ENCODE measurements around the gene DIPK1B.

Gene DIPK1B

GRCh38 chr9:136713550-136713949 is 1.2 kb downstream of the DIPK1B start:
- Histone ChIP-seq H3K9me3 (ENCODE audit: insufficient read depth, low read length, severe bottlenecking) (no peaks in the 10 kb centered on the region), H3K79me2 (ENCODE audit: insufficient read depth, low read length) (no peaks in the 10 kb centered on the region), H3K4me1 (ENCODE audit: insufficient read depth, low read length) (no peaks in the 10 kb centered on the region), H3K36me3 (ENCODE audit: insufficient read depth, low read length) (no peaks in the 10 kb centered on the region), H3K27ac (ENCODE audit: low read length) (no peak overlapping the region), H3K4me3 (ENCODE audit: low read depth in 1 of 2, low read length in 2 of 2) (no peak overlapping the region), H2AFZ (ENCODE audit: low read depth, low read length) (no peak overlapping the region), H3K4me2 (ENCODE audit: insufficient read depth, low read length) (no peak overlapping the region), H3K27me3 (ENCODE audit: insufficient read depth, low read length, poor library complexity) (peaks cover 6% of the 10 kb centered on the region), H4K20me1 (ENCODE audit: insufficient read depth, low read length) (no peaks in the 10 kb centered on the region), H3K9ac (ENCODE audit: low read depth, low read length) (no peak overlapping the region)
- TF ChIP-seq EZH2 (IDR thresholded peaks at IDR 0.05; ENCODE audit: borderline replicate concordance, low read depth, low read length, severe bottlenecking), result no peak
- no peak for TF ChIP-seq CTCF (IDR thresholded peaks at IDR 0.05; ENCODE audit: borderline replicate concordance, extremely low read depth, low read length, poor library complexity, severe bottlenecking)
- ATAC-seq (ENCODE audit: insufficient read depth, low read depth) (no peak), DNase-seq (no peak)

DNA sequence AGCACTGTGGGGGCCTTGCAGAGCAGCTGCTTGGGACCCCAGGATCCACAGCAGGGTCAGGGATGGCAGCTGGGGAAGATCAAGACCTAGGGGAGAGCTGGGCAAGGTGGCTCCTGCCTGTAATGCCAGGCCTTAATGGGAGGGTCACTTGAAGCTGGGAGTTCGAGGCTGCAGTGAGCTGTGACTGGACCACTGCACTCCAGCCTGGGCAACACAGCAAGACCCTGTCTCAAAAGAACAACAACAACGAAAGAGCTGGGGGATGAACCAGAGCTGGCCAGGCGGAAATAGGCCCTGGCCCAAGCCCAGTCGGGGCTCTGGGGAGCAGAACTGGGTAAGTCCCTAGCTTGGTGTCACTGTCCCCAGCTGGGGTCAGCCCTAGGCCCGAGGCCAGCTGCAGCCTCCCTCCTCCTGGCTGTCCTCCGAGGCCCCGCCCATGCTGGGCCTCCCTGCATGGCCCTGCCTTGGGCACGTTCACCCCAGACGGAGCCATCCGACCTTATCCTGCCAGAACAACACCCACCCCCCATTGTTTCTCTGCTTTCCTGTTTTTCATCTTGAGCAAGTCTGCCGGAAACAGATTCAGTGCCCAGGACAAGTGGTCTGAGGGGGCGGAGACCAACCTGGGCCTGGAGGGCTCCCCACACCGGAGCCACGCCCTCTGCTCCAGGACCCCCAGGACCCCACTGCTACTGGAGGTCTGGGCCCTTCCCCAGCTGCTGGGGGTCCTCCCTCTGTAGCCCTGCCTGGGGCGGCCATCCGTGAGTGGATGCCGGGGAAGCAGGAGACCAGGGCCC is 1.9 kb downstream of the DIPK1B start:
- Histone ChIP-seq H3K79me2 (ENCODE audit: insufficient read depth, low read length) (no peaks in the 10 kb centered on the region), H4K20me1 (ENCODE audit: insufficient read depth, low read length) (no peaks in the 10 kb centered on the region), H3K4me1 (ENCODE audit: insufficient read depth, low read length) (no peaks in the 10 kb centered on the region), H3K27me3 (ENCODE audit: insufficient read depth, low read length, poor library complexity) (peaks cover 6% of the 10 kb centered on the region), H3K27ac (ENCODE audit: low read length) (no peak overlapping the region), H2AFZ (ENCODE audit: low read depth, low read length) (no peak overlapping the region), H3K9ac (ENCODE audit: low read depth, low read length) (no peak overlapping the region), H3K9me3 (ENCODE audit: insufficient read depth, low read length, severe bottlenecking) (no peaks in the 10 kb centered on the region), H3K36me3 (ENCODE audit: insufficient read depth, low read length) (no peaks in the 10 kb centered on the region), H3K4me3 (ENCODE audit: low read depth in 1 of 2, low read length in 2 of 2) (no peak overlapping the region), H3K4me2 (ENCODE audit: insufficient read depth, low read length) (no peak overlapping the region)
- no peak for ATAC-seq (ENCODE audit: insufficient read depth, low read depth)
- TF ChIP-seq CTCF (IDR thresholded peaks at IDR 0.05; ENCODE audit: borderline replicate concordance, extremely low read depth, low read length, poor library complexity, severe bottlenecking) (no peak), EZH2 (IDR thresholded peaks at IDR 0.05; ENCODE audit: borderline replicate concordance, low read depth, low read length, severe bottlenecking) (no peak)
- DNase-seq, result no peak

DNA sequence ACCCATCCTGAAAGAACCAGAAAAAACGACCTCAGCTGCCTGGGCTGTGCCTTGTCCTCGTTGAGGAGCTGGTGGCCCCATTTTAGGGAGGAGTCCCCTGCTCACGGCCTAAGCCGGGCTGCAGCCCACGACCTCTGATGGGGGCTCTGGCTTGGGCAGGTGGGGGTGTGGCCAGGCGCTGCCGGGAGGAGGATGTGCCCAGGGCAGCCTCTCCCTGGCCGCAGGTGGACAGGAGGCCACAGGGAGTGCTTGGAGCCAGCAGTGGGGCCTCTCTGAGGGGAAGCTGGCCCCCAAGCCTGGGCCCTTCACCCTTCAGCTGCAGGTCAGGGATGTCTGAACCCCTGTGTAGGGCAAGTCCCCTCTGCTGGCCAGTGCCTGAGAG is 2.5 kb downstream of the DIPK1B start:
- ATAC-seq (ENCODE audit: insufficient read depth, low read depth), result no peak
- Histone ChIP-seq H3K79me2 (ENCODE audit: insufficient read depth, low read length) (no peaks in the 10 kb centered on the region), H3K9me3 (ENCODE audit: insufficient read depth, low read length, severe bottlenecking) (no peaks in the 10 kb centered on the region), H2AFZ (ENCODE audit: low read depth, low read length) (no peak overlapping the region), H3K4me3 (ENCODE audit: low read depth in 1 of 2, low read length in 2 of 2) (no peak overlapping the region), H3K36me3 (ENCODE audit: insufficient read depth, low read length) (no peaks in the 10 kb centered on the region), H3K4me1 (ENCODE audit: insufficient read depth, low read length) (no peaks in the 10 kb centered on the region), H4K20me1 (ENCODE audit: insufficient read depth, low read length) (no peaks in the 10 kb centered on the region), H3K27ac (ENCODE audit: low read length) (no peak overlapping the region), H3K4me2 (ENCODE audit: insufficient read depth, low read length) (no peak overlapping the region), H3K9ac (ENCODE audit: low read depth, low read length) (no peak overlapping the region), H3K27me3 (ENCODE audit: insufficient read depth, low read length, poor library complexity) (peaks cover 6% of the 10 kb centered on the region)
- TF ChIP-seq CTCF (IDR thresholded peaks at IDR 0.05; ENCODE audit: borderline replicate concordance, extremely low read depth, low read length, poor library complexity, severe bottlenecking) (no peak), EZH2 (IDR thresholded peaks at IDR 0.05; ENCODE audit: borderline replicate concordance, low read depth, low read length, severe bottlenecking) (no peak)
- no peak for DNase-seq
